Pancreas (tissue), 10 donors: ENCODE results near the gene MLEC. TPM values are rescaled to one million over a fixed set of nuclear protein-coding genes. Genes with fewer than 3 reads are reported as not detected.
A peak's percentile ranks its signal among the peaks of the same experiment; 100 is the strongest.

Experiments used
- ATAC-seq, 4 donors: fragments of 200-7000 bp; cut with Tn5 transposase; one replicate each; pipeline versions ENCODE4 v1.8.0 to v1.9.1; 2020; ENCODE audit warnings: mild to moderate bottlenecking in 4 of 4, moderate library complexity in 4 of 4
- DNase-seq, 6 donors: peaks; one replicate each; pipeline ENCODE4 v3.0.0-alpha.2; 2020
- FAIRE-seq: peaks from 2 replicates; lab custom pipeline; 2012; peaks lifted over from hg19 to GRCh38; lab: Jason Lieb, UNC
- H3K27ac ChIP-seq, 4 donors: fragments of 200-600 bp; sonication (generic); 1 replicate in 3 of 4; 2 replicates in 1 of 4; pipeline versions ENCODE4 v1.5.0 to v1.8.0; 2020
- H3K27me3 ChIP-seq, 4 donors: fragments of 200-600 bp; one replicate each; pipeline ENCODE4 v1.8.0; 2021
- H3K36me3 ChIP-seq, 3 donors: fragments of 200-600 bp; sonication (generic) in 1 of 3; one replicate each; pipeline versions ENCODE4 v1.5.0 to v1.8.0; 2020 to 2021
- H3K4me1 ChIP-seq, 3 donors: fragments of 200-600 bp; one replicate each; pipeline ENCODE4 v1.8.0; 2021
- H3K4me3 ChIP-seq, 4 donors: fragments of 200-600 bp; sonication (generic) in 2 of 4; one replicate each; pipeline versions ENCODE4 v1.5.0 to v1.8.0; 2020 to 2021
- H3K9me3 ChIP-seq, 4 donors: fragments of 200-600 bp; one replicate each; pipeline ENCODE4 v1.8.0; 2021
- WGBS, 2 donors: extraction: QIAGEN DNeasy Blood & Tissue Kit; methylation state at CpG; one replicate each; pipeline ENCODE4 v1.1.7; 2013; 5-methylcytosine and 5-hydroxymethylcytosine counted together
- intact Hi-C, 3 donors: fragments of 100-400 bp; cut with DNase I; formaldehyde crosslinking; loops; one replicate each; pipeline versions ENCODE4 v1.11.1 to v1.14.2; 2022
- polyA plus RNA-seq, 2 donors: library from polyadenylated mRNA; stranded (reverse); fragments of 200-250 nt; gene quantifications; one replicate each; pipeline ENCODE4 v1.2.3, GENCODE V29; 2013
- total RNA-seq, 6 donors: library from RNA; stranded (reverse); fragmentation: NEBNext Ultra II Directional in 4 of 6; extraction: Animal tissue kit (Norgen Biotek cat#: 25700) in 4 of 6; gene quantifications; one replicate each; pipeline versions ENCODE4 v1.2.1 to v1.2.4, GENCODE V29; 2021 to 2023
- TF ChIP-seq, protein P1 (sequence below), 4 donors: fragments of 200-600 bp; sonication (generic) in 3 of 4; IDR thresholded peaks; one replicate each; pipeline versions ENCODE4 v1.5.0 to v1.8.0; 2021; ENCODE audit warnings: antibody characterized with exemption in 4 of 4
- donor health status: healthy with polysubstance abuse.
- donor health status: DM: no; HTN: no; CAD: no; lungs with moderate emphysema.
- donor health status: DM: no; HTN: no; CAD: no.
- donor health status: control.
- donor health status: control.
- donor health status: Bipolar disorder and iron deficiency.
- donor health status: DM: yes; HTN: yes; CAD: no.
- donor health status: DM: no; HTN: no; CAD: no.
- donor health status: DM: no; HTN: no; CAD: no.
- donor health status: DM: yes; HTN: yes; CAD: no.

Gene MLEC
- total and polyA plus RNA-seq, 8 donors: 25.8 to 124 (median 91.5) TPM

DNA sequence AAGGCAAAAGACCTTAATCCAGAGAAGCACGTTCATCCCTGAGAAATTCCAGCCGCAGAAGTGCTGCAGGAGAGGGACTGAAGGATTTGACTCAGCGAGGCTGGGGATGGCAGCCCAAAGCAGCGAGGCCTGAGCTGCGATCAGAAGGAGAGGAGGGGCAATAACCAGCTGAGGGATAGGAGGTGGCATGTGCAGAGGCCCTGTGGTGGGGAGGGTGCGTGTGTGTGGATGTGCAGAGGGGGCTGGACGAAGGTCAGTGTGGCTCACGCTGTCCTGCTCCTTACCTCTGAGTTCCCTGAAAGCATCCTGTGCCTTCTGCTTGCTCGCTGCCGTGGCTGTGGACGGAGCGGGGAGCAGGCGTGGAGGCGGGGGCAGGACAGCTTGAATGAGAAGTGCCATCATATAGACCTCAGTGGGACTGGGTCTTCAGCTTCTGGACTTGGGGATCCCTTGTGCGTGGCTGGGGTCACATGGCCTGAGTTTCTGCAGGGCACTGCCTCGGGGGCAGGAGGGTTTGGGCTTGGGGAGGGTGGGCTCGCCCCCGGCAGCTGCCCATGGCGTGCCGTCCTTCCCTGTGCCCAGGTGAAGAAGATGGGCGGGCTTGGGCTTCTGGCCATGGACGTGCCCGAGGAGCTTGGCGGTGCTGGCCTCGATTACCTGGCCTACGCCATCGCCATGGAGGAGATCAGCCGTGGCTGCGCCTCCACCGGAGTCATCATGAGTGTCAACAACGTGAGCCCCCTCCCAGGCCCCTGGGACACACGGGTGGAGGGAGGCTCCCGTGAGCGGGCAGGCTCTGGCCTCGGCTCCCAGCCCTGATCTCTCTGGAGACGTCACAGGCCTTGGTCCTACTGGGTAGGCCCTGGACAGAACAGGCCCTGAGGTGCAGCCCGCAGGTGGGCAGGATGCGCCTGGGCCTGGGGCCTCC, 49.7 kb downstream of the MLEC start:
- TF ChIP-seq, protein P1, sequence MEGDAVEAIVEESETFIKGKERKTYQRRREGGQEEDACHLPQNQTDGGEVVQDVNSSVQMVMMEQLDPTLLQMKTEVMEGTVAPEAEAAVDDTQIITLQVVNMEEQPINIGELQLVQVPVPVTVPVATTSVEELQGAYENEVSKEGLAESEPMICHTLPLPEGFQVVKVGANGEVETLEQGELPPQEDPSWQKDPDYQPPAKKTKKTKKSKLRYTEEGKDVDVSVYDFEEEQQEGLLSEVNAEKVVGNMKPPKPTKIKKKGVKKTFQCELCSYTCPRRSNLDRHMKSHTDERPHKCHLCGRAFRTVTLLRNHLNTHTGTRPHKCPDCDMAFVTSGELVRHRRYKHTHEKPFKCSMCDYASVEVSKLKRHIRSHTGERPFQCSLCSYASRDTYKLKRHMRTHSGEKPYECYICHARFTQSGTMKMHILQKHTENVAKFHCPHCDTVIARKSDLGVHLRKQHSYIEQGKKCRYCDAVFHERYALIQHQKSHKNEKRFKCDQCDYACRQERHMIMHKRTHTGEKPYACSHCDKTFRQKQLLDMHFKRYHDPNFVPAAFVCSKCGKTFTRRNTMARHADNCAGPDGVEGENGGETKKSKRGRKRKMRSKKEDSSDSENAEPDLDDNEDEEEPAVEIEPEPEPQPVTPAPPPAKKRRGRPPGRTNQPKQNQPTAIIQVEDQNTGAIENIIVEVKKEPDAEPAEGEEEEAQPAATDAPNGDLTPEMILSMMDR (IDR thresholded peaks at IDR 0.05): no peak
- H3K4me3 ChIP-seq: no peak overlapping the region
- peak in 1 of 6 donors; percentile 75 for DNase-seq
- no peaks in the 10 kb centered on the region for H3K9me3 ChIP-seq
- H3K36me3 ChIP-seq: peaks cover 0 to 4% (median 4%) of the 10 kb centered on the region in 3 donors
- no peak for FAIRE-seq
- H3K27me3 ChIP-seq: no peaks in the 10 kb centered on the region
- WGBS, 2 donors: 94 to 95% methylated on average over 38 of the region's 38 CpGs
- H3K27ac ChIP-seq: no peak overlapping the region
- no peak for ATAC-seq
- intact Hi-C loops: no loop called here
- H3K4me1 ChIP-seq: no peaks in the 10 kb centered on the region

DNA sequence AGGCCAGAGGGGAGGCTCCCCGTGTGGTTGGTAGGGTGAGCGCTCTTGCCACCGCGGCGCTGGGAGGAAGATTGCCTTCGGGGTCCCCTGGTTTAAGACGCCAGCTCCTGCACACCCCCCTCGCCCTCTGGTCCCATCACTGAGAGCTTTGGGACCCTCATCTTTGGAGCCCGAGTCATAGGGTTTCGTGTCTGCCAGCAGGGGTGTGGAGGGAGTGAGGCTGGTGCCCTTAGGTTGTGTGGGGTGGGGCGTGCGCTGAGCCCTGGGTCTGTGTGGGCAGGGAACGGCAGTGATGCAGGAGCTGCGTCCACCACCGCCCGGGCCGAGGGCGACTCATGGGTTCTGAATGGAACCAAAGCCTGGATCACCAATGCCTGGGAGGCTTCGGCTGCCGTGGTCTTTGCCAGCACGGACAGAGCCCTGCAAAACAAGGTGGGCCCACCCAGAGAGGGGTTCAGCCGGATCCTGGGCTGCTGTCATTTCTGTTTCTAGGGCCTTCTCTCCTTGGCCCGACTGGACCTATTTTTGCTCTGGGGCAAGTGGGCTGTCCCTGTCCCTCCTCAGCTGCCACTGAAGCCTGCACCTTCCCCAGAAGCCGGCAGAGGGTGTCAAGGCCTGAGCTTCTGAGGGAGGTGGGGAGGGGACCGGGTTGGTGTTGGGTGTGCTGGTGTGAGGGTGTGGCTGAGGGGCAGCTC, 50.8 kb downstream of the MLEC start:
- H3K4me3 ChIP-seq: no peak overlapping the region
- H3K4me1 ChIP-seq: no peaks in the 10 kb centered on the region
- peak in 1 of 6 donors; percentile 74 for DNase-seq
- H3K27ac ChIP-seq: no peak overlapping the region
- H3K9me3 ChIP-seq: no peaks in the 10 kb centered on the region
- no peak for FAIRE-seq
- H3K27me3 ChIP-seq: no peaks in the 10 kb centered on the region
- 88 to 91% methylated on average over 25 of the region's 25 CpGs for WGBS, 2 donors
- peaks cover 0 to 4% (median 4%) of the 10 kb centered on the region in 3 donors for H3K36me3 ChIP-seq
- TF ChIP-seq, protein P1 (IDR thresholded peaks at IDR 0.05): no peak
- ATAC-seq: no peak
- intact Hi-C loops: no loop called here

DNA sequence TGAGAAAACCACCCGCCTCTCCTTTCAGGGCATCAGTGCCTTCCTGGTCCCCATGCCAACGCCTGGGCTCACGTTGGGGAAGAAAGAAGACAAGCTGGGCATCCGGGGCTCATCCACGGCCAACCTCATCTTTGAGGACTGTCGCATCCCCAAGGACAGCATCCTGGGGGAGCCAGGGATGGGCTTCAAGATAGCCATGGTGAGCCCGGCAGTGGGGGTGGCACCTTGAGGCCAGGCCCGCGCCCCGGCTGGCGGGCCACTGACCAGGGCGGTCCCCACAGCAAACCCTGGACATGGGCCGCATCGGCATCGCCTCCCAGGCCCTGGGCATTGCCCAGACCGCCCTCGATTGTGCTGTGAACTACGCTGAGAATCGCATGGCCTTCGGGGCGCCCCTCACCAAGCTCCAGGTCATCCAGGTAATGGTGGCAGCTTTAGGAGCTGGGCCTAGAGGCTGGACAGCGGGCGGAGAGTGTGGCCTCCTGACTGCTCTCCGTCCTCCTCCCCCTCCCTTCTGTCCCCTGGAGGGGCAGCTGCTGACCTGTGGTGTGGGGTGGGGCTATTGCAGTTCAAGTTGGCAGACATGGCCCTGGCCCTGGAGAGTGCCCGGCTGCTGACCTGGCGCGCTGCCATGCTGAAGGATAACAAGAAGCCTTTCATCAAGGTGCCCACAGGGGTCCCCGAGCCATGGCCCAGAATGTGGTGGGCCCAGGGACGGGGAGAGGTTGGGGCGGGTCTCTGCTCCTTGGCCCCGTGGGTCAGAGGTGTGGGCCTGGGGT, 51.5 kb downstream of the MLEC start:
- WGBS, 2 donors: 88 to 91% methylated on average over 31 of the region's 31 CpGs

DNA sequence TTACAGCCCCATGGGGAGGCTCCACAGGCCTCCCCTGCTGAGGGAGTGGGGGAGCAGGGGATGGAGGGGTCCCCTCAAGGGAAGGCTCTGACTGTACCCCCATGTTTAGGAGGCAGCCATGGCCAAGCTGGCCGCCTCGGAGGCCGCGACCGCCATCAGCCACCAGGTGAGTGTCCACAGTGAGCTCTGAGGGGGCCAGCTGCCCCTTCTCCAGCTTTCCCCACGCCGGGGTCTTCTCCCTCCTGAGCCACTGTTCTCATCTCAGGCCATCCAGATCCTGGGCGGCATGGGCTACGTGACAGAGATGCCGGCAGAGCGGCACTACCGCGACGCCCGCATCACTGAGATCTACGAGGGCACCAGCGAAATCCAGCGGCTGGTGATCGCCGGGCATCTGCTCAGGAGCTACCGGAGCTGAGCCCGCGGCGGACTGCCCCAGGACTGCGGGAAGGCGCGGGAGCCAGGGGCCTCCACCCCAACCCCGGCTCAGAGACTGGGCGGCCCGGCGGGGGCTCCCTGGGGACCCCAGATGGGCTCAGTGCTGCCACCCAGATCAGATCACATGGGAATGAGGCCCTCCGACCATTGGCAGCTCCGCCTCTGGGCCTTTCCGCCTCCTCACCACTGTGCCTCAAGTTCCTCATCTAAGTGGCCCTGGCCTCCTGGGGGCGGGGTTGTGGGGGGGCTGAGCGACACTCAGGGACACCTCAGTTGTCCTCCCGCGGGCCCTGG, 52.2 kb downstream of the MLEC start:
- intact Hi-C loops: no loop called here
- FAIRE-seq: no peak
- no peak for ATAC-seq
- H3K36me3 ChIP-seq: peaks cover 0 to 4% (median 4%) of the 10 kb centered on the region in 3 donors
- TF ChIP-seq, protein P1 (IDR thresholded peaks at IDR 0.05): no peak
- H3K27me3 ChIP-seq: no peaks in the 10 kb centered on the region
- peak in 1 of 6 donors; percentile 60 for DNase-seq
- H3K4me1 ChIP-seq: no peaks in the 10 kb centered on the region
- WGBS, 2 donors: 94 to 96% methylated on average over 32 to 38 of the region's 38 CpGs
- no peaks in the 10 kb centered on the region for H3K9me3 ChIP-seq
- no peak overlapping the region for H3K27ac ChIP-seq
- no peak overlapping the region for H3K4me3 ChIP-seq

More for the DNA sequence above, 51.5 kb downstream of the MLEC start:
- DNase-seq: peak in 1 of 6 donors; percentile 88
- no peaks in the 10 kb centered on the region for H3K9me3 ChIP-seq
- no peaks in the 10 kb centered on the region for H3K27me3 ChIP-seq
- intact Hi-C loops: no loop called here
- no peak overlapping the region for H3K4me3 ChIP-seq
- no peaks in the 10 kb centered on the region for H3K4me1 ChIP-seq
- FAIRE-seq: no peak
- H3K36me3 ChIP-seq: peaks cover 0 to 4% (median 4%) of the 10 kb centered on the region in 3 donors
- TF ChIP-seq, protein P1 (IDR thresholded peaks at IDR 0.05): no peak
- no peak for ATAC-seq
- H3K27ac ChIP-seq: no peak overlapping the region
